A204.1 (cell line): ENCODE results near the gene LEMD1.
"Not testable (repeated sequence)": the region's sequence is repeated elsewhere in the genome, so short reads cannot be mapped to it uniquely, and the experiment has no call there.

ENCODE experiments used
- FAIRE-seq: peaks from 2 replicates; lab custom pipeline; 2012; peaks lifted over from hg19 to GRCh38; lab: Jason Lieb, UNC

The LEMD1 gene

DNA sequence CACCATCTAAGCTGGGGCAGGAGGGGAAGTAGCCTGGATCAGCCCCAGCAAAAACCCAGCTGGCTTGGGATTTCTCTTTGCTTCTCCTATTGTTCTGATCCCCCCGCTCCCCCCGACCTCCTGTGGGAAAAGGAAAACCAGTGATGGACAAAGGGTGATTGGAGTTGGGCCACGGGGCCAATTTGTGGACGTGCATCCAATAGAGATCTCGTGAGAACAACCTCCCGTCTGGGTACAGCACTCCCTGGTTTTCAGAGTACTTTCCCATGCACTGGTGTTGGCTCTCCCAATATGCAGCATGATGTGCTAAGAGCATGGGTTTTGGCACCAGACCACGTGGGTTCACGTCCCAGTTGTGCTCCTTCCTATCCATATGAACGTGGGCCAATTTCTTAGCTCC lies 25.0 kb upstream of the LEMD1 start:
- FAIRE-seq: no peak

DNA sequence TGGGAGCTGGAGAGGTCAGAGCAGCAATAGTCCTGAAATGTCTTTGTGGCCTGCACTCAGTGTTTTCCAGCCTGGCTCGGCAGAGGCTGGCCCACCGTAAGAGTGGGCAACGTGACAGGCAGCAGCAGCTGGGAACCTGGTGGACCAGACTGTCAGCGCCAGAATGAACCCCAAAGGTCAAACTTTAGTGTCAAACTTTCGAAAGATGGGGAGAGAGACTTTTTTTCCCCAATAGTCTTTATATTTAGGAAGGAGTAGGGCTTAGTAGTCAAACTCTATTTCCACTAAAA lies 23.7 kb upstream of the LEMD1 start:
- FAIRE-seq: no peak

DNA sequence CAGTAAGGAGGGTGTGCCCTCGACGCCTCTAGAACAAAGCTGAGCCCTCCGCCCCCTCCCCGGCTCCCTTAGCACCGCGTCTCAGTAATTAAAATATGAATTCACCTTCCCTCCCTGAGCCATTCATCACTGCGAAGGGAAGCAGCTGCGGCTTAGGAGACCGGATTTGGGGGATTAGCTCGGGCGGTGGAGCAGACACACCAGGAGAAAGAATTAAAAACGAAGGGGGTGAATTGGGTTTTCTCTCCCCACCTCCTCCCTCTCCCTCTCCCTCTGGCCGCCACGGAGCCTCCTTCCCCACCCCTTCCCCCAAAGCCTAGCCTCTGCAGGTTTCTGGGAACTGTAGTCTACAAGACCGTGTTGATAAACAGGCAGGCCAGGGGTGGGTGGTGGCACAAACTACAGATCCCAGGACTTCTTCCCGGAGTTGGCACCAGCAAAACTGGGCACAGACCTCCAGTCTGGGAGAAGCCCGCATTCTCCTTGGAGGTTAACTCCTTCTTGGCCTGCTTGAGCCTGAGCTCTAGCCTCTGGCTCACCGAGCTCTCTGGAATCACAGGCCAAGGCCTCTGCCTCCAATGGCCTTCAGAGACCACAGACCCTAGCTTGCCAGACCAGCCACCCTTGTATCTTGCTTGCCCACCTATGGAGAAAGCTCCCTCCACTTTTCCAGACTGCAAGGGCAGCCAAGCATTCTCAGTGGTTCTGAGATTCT lies 23.2 kb upstream of the LEMD1 start:
- no peak for FAIRE-seq

DNA sequence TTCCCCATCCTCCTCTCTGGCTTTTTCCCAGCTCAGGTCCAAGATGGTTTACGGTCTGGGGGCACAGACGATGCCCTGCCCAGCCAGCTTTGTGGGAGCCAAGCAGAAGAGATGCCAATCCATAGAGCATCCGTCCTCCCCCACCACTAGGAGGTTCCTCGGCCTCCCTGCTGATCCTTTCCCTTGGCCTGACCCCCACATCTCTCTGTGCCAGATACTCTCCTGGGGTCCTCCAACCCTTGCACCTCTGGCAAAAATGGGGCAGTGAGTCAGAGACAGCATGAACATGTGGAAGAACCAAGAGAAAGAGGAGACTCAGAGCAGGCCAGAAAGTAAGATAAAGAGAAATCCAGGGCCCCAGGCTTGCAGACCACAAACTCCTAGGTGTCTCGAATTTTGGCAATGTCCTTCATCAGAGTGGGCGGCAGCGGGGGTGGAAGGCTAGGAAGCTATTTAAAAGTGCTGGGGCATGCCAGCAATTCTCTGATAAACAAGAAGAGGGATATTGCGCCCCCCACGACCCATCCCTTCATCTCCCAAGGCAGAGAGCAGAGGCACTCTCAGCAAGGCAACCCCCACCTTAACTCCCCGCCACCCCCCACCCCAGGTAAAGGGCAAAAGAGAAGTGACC lies 22.6 kb upstream of the LEMD1 start:
- FAIRE-seq: no peak

DNA sequence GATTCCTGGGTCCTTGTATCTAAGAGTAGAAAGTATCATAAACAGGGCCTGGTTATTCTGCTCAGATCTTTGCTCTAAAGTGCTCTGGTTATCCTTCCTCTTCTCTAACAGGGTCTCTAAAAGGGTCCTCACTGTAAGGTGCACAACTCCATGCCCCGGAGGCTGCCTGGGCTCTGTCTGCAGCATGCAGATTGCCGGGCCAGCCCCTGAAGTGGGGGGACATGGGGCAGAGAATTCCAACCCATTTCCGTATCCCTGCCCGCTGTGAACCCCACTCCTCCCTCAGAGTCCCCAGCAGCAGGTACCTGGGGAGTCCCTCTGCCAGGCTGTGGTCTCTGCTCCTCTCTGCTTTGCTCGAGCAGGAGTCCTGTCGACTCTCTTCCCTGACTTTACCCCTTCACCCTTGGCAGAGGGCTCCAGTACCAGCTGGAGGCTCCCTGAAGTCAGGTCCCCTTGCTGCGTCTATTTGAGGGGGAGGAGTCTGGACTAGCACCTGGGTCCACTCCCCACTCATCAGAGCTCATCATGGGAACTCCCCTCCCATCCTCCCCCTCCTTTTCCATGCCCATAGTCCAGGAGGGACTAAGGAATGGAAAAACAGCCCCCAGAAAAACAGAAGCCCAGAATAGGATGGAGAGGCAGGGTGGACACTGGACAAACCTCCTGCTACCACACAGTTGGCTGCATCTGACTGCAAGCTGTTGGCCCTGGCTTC lies 21.9 kb upstream of the LEMD1 start:
- FAIRE-seq: no peak

DNA sequence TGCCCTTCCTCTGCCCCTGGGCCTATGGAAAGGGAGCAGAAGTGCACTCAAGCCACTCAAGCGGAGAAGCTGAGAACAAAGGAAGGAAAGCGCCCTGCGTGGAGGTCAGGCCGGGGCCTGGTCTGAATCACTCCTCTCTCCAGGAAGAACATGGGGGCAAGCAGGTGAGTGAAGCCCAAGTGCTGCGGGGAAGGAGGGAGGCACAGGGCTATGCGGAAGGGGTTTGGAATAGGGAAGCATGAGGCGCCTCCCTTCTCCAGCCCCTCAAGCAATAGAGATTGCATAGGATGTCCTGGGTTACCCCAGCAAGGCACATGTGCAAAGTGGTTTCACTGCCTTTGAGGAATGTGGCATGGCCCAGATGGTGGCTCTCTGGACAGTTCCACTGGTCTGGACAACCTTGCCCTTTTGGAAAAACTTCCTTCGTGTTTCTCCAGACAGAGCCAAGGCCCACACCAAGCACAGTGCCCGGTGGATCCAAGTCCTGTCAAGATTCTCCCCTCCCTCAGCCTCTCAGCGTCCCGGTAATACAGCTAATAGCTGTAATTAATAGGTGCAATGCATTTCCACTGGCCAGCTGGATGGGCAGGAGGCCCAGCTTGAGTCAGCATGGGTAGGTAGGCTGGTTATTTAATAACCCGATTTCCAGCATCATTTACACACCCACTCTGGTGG lies 20.3 kb upstream of the LEMD1 start:
- FAIRE-seq: no peak

DNA sequence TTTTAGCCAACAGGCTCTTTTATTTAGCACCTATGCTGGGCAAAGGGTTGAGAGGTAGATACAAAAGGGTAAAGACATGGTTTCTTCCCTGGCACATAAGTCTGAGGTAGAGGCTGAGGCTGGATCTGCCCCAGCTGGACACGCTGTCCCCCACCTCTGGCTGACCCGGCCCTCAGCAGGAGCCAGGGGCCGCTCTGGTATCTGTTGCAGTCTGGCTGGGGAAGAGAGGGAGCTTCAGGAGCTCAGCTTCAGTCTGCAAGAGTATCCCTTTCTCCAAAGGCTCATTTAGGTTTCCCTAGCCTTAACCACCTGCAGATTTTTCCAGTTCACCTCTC lies 19.8 kb upstream of the LEMD1 start:
- FAIRE-seq: no peak

DNA sequence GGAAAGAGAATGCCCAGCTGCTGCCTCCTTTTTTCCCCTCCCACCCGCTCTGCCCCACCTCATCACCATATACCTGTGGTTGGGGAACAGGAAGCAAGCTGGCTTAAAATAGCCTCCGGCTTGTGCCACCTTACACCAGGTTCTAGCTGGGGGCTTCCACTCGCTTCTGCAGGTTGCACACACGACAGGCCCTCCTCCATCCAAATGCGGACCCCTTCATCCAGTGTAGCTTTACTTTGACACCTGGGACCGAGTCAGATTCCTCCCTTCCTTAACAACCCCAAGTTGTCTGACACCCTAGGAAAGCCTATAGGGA lies 19.4 kb upstream of the LEMD1 start:
- FAIRE-seq: no peak

DNA sequence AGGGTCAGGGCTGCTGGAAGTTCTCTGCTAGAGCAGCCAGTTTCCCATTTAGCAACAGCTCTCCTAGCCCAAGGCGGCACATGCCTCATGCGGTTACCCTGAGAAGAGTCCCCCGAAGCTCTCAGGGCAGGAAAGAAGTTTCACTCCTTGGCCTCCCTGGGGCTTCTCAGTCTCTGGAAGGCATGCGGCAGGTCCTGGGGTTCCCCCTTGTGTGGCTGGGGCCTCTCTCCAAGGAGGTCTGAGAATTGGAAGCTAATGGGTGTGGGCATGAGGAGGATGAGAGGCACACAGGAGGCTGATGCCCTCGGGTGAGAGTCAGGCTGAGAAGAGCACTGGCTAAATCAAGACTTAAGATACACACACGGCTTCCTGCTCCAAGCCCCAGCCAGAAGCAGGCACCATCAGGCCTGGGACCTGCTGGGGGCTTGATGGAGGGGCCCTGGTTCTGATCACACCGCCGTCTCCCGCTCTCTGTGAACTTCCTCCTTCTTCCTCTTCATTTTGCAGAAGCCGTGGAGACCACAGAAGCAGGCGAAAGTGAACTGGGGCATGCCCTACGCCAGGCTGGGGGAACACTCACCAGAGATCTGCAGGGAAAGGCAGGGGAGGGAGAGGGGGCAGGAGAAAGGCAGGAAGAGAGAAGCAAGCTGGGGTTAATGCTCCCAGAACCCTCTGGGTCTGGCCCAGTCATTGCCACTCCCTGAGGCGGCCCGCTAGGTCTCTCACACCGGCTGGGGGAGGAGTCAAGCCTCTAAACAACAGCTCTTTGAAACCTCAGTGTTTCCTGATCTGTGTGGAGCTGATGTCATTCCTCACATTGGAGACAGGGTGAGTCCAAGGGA lies 18.8 kb upstream of the LEMD1 start:
- no peak for FAIRE-seq

DNA sequence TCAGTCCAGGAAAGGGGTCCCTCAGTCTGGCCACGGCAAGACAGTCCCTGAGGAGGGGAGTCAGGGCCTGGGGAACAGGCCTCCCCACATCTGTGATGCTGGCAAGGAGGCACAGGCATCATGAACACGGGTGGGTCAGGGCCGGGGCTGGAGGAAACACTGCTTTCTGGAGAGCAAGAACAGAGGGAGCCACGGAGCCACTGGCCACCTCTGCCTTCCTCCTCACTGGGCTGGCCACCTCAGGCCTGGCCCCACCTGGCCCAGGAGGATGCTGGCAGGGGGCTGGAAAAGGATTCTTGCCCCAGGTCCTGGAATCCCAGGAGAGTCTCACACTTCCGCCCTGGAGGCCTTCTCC lies 18.2 kb upstream of the LEMD1 start:
- no peak for FAIRE-seq

DNA sequence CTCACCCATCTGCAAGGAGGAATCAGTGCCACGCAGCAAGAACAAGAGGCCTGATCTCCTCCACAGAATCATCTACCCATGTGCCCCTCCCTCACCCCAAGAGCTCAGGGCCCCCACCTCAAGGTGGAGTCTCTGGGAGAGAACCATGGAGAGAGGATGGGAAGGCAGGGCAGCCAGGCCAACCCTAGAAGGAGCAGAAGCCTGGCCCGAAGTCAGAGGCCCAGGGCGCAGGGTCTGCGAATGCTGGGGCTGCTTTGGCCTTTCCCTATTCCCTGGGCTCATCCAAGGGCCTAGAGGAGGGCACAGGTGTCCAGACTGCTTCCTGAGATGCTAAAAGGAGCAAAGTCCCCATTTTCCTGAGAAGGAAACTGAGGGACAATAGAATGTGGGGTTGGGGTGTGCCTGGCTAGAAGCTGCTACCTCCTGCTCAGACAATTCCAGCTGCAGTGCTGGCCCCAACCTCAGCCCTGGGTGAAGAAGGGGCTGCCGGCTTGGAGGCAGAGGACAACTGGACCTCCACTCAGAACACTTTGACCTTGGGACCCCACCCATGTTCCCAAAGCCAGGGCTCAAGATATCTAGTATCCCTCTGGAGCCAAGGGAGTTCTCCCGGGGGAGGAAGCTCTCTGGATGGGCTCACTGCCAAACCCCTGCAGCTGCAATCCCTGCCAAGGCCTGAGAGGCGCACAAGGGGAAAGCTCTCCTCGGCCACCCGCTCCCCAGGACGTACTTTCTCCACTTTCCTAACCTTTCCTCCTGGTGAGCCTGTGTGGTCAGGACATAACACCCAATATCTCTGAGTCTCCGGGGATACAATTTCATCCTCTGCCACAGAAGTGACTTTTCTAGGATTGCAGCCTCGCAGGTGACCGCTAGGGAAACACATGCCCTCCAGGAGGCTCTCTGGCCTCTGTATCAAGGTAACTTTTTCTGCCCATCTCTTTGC lies 16.6 kb upstream of the LEMD1 start:
- no peak for FAIRE-seq

DNA sequence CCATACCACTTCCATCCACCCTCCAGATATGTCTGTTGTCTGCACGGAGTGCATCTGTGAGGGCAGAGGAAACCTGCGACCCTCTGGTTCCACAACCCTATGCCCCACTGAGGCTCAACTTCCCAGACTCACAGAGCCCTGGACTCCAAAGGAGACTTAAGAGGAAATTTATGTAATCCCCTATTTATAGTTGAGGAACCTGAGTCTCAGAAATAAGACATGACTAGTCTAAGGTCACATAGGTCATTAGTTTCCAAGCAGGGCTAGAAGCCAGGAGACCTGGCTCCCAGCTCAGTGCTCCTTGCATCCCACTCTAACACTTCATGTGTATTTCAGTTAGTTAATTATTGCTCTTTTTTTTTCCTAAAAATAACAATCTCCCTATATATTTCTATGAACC lies 15.7 kb upstream of the LEMD1 start:
- no peak for FAIRE-seq

DNA sequence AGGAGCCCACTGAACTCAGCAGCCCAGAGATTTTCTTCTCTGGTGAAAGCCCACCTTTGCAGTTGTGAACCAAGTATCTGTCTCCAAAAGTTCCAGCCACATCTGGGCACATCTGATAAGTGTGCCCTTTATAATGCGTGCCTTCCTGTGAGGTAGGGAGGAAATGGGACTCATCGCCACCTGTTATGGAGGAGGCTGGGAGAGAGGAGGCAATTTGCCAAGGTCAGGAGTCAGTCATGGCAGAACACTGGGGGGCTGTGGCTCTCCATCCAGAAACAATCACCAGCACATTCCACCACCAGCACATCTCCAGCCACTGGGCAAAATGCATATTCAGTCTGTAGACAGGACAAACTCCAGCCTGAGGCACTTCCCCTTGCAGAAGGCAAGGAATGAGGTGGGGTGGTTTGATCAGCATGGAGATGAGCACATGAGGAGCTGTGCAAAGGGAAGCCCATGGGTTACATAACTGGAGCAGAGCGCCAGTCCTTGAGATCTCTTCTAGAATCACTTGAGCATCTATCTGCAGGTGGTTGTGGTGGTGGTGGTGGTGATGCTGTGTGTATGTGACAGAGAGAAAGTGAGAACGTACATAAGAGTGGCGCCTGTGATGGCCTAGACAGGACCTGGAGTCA lies 15.0 kb upstream of the LEMD1 start:
- FAIRE-seq: no peak

DNA sequence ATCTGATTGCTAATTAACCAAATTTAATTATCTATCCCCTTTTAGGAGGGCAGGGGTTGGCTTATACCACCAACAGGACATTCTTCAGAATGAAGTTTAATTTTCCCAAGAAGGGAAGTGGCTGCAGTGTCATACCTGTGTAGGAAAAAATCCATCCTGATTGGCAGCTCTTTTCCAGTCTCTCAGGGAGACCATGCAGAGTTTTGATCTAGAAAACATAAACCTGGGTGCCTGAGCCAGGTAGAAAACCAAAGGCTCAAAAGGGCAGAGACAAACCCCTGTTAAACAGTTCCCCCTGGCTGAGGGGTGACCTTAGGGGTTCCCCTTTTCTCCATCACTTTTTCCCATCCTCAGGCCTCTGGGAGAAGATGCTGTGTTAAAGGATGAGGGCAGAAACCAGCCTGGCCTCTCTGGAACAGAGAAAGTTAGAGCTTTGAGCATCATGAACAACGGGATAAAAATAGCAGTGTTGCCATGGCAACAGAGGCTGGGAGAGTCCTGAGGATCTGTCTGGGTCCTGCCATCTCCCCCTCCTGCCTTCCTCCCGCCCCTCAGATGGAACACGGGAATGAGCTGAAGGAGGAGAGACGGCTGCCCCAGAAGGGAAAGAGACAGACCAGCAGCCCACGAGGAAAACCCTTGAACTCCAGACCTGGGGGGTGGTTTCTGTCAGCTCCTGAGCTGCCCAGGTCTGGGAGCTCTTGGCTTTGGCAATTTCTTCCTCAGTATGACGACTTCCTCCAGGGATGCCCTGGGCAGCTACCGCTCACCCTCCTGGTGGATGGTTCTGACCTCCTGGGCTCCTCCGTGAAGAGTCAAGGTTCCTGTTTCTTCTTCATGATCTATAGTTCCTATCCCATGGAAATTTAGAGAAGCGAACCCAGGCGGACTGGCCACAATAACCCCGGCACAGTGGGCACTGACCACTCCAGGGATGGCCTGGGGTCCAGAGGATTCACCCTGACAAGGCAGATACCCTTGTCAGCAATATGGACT lies 14.0 kb upstream of the LEMD1 start:
- FAIRE-seq: no peak

DNA sequence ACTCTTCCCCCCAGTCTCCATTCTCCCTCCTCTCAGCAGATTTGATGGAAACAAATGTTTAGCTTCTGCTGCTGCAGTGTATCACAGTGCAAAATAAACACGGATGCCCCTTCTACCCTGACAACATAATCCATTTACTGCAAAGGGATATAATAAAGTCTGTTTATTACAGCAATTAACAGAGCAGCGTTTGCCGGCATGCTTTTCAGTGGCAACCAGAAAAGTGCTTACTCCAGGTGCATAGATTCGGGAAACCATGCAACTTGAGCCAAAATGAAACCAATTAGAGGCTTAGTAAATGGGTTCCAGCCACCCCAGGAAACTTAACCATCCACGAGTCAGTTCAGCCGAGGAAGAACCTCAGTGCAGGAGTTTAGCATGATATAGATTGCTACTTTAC lies 12.9 kb upstream of the LEMD1 start:
- no peak for FAIRE-seq

DNA sequence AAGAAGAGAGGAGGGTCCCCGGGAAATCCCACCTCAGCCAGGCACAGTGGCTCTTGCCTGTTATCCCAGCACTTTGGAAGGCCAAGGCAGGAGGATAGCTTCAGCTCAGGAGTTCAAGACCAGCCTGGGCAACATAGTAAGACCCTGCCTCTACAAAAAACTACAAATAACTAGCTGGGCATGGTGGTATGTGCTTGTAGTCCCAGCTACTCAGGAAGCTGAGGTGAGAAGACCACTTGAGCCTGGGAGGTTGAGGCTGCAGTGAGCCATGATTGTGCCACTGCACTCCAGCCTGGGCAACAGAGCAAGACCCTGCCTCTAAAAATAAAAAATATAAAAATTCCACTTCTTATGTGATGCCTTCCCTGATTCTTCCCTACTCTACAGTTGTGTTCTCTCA lies 10.8 kb upstream of the LEMD1 start:
- FAIRE-seq: not testable (repeated sequence)

DNA sequence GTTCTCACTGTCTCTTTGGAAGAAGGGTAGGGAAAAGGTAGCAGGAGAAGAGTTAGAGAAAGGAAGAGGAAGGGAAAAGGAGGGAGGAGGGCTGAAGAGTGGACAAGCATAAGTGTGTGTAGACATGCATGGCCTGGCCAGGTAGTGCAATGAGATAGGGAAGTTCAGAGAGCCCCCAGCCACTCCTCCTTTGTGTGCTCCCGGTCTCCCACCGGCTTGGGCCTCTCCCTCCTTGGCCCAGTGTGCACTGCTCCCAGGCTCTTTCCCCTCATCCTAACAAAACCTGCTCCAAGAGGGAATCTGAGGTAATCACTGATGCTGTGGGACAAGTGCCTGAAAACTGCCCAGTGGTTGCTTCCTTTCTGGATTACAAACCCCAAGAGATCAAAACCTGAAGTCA lies 10.3 kb upstream of the LEMD1 start:
- FAIRE-seq: no peak

DNA sequence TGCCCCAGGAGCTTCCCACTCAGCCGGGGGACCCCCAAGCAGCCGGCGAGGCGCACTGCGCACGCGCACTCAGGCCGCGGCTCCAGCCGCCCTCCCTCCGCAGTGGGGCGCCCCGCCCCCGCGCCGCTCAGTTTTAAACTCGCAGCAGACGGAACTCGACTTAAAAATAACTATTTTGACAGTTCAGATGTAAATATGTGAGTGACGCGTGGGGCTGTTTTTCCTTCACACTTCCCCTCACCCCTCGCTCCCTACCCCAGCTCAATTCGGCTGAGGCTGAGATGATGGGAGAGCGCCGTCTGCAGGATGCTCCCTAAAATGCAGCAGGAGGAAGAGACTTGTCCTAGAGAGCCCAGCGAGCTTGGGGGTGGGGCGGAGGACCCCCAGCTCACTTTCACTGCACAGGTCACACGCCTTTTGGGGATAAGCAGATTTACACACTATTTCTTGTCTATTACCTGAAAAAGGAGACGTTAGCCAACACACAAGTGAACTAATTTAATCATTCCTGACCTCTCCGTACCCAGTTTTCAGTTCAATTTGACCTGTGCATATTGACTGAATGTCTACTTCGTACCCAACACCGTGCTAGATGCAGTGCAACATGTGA lies 8.9 kb upstream of the LEMD1 start:
- FAIRE-seq: no peak
